ENCODE results near the gene PGS1. TPM values are rescaled to one million over a fixed set of nuclear protein-coding genes. Genes with fewer than 3 reads are reported as not detected.
"Not testable (repeated sequence)": the region's sequence is repeated elsewhere in the genome, so short reads cannot be mapped to it uniquely, and the experiment has no call there.

PGS1 gene
- total RNA-seq, 4 donors from 2014 or later = 41.9 to 105 (median 53.2) TPM

GRCh38 chr17:78462148-78462547 lies 83.7 kb downstream of the PGS1 start:
- Histone ChIP-seq H3K4me3 (no peak overlapping the region), H3K9me3 (no peaks in the 10 kb centered on the region), H3K36me3 (no peaks in the 10 kb centered on the region), H3K27me3 (no peaks in the 10 kb centered on the region), H3K4me1 (no peaks in the 10 kb centered on the region), H3K27ac (no peak overlapping the region)
- WGBS, 2 donors = 33 to 67% methylated on average over 8 of the region's 8 CpGs
- TF ChIP-seq EP300 (IDR thresholded peaks at IDR 0.05) = no peak
- no peak for TF ChIP-seq CTCF (IDR thresholded peaks at IDR 0.05)
- TF ChIP-seq POLR2A (IDR thresholded peaks at IDR 0.05) = no peak
- no peak for DNase-seq (ENCODE audit: low spot score in 2 of 2)

- not testable (repeated sequence) for H3K4me1 ChIP-seq; DNase-seq (ENCODE audit: low spot score in 2 of 2); H3K9me3 ChIP-seq; H3K4me3 ChIP-seq; H3K36me3 ChIP-seq; H3K27me3 ChIP-seq
- H3K27ac ChIP-seq = peak overlapping the region in 1 of 4 donors; percentile 2
- 74 to 79% methylated on average over 19 of the region's 19 CpGs for WGBS, 2 donors
Observed at GRCh38 chr17:78466109-78466785, 87.8 kb downstream of the PGS1 start.

GRCh38 chr17:78466786-78467715 lies 88.6 kb downstream of the PGS1 start:
- no peak overlapping the region for H3K4me3 ChIP-seq
- H3K36me3 ChIP-seq = no peaks in the 10 kb centered on the region
- DNase-seq (ENCODE audit: low spot score in 2 of 2) = no peak
- WGBS, 2 donors = 90 to 91% methylated on average over 21 to 26 of the region's 26 CpGs
- TF ChIP-seq POLR2A (IDR thresholded peaks at IDR 0.05) (no peak), EP300 (IDR thresholded peaks at IDR 0.05) (no peak), CTCF (IDR thresholded peaks at IDR 0.05) (no peak)
- H3K4me1 ChIP-seq = no peaks in the 10 kb centered on the region
- H3K27me3 ChIP-seq = peaks cover 0 to 4% of the 10 kb centered on the region in 2 donors
- H3K27ac ChIP-seq = peak overlapping the region in 1 of 4 donors; percentile 2
- no peaks in the 10 kb centered on the region for H3K9me3 ChIP-seq

GRCh38 chr17:78468366-78468765 lies 89.9 kb downstream of the PGS1 start:
- WGBS, 2 donors = 83 to 85% methylated on average over 12 of the region's 12 CpGs
- TF ChIP-seq POLR2A (IDR thresholded peaks at IDR 0.05) = no peak
- TF ChIP-seq EP300 (IDR thresholded peaks at IDR 0.05) = no peak
- no peak for TF ChIP-seq CTCF (IDR thresholded peaks at IDR 0.05)
- no peak overlapping the region for H3K4me3 ChIP-seq
- DNase-seq (ENCODE audit: low spot score in 2 of 2) = no peak
- peaks cover 0 to 4% of the 10 kb centered on the region in 2 donors for H3K27me3 ChIP-seq
- no peaks in the 10 kb centered on the region for H3K9me3 ChIP-seq
- no peaks in the 10 kb centered on the region for H3K4me1 ChIP-seq
- no peak overlapping the region for H3K27ac ChIP-seq
- H3K36me3 ChIP-seq = no peaks in the 10 kb centered on the region

- Histone ChIP-seq H3K4me1 (no peaks in the 10 kb centered on the region), H3K4me3 (no peak overlapping the region), H3K27ac (no peak overlapping the region), H3K9me3 (no peaks in the 10 kb centered on the region), H3K36me3 (no peaks in the 10 kb centered on the region), H3K27me3 (peaks cover 0 to 10% of the 10 kb centered on the region in 2 donors)
- no peak for DNase-seq (ENCODE audit: low spot score in 2 of 2)
- WGBS, 2 donors = 91% methylated on average over 7 of the region's 7 CpGs
- no peak for TF ChIP-seq EP300 (IDR thresholded peaks at IDR 0.05)
- TF ChIP-seq POLR2A (IDR thresholded peaks at IDR 0.05) = no peak
- TF ChIP-seq CTCF (IDR thresholded peaks at IDR 0.05) = no peak
Observed at GRCh38 chr17:78469443-78469842, 91.0 kb downstream of the PGS1 start.

Measured in tibial nerve (tissue), 4 donors.